ENCODE data around the gene APOC3. TPM values are rescaled to one million over a fixed set of nuclear protein-coding genes. Genes with fewer than 3 reads are reported as not detected.
A peak's percentile ranks its signal among the peaks of the same experiment; 100 is the strongest.
"Not testable (repeated sequence)": the region's sequence is repeated elsewhere in the genome, so short reads cannot be mapped to it uniquely, and the experiment has no call there.

The APOC3 gene
- total RNA-seq, 1 experiment from 2014 or later = 2.5 TPM

GRCh38 chr11:116834535-116835041, 4.9 kb downstream of the APOC3 start:
- H3K27ac Mint-ChIP-seq; DNase-seq (ENCODE audit: low spot score); H3K9me3 Mint-ChIP-seq; POLR2A ChIA-PET; H3K36me3 Mint-ChIP-seq; ATAC-seq: not testable (repeated sequence)
- CTCF ChIA-PET = interaction anchor here (1.8 to 6.0 kb wide), 3 partner anchors 44 to 310 kb away, joined by 12 to 358 read pairs (median 16); partner anchors contain the start of genes APOA5, PAFAH1B2 and ZPR1
- Mint-ChIP-seq H3K4me1 (peaks cover 14% of the 10 kb centered on the region), H3K4me3 (peak overlapping the region; percentile 59), H3K27me3 (ENCODE audit: low read depth) (peaks cover 11% of the 10 kb centered on the region)

- ATAC-seq (peak; percentile 22), DNase-seq (ENCODE audit: low spot score) (no peak)
- CTCF ChIA-PET = interaction anchor here (0.6 to 6.0 kb wide), 43 partner anchors 8 to 391 kb away, joined by 3 to 358 read pairs (median 4); partner anchors contain the start of genes APOA4, APOA5, BUD13 and PAFAH1B2
- Mint-ChIP-seq H3K27me3 (ENCODE audit: low read depth) (peaks cover 11% of the 10 kb centered on the region), H3K4me1 (peaks cover 19% of the 10 kb centered on the region), H3K9me3 (peaks cover 3% of the 10 kb centered on the region; the same call in 1 of the 2 replicates), H3K27ac (no peak overlapping the region), H3K4me3 (peak overlapping the region; percentile 59), H3K36me3 (no peaks in the 10 kb centered on the region)
- no peak for TF ChIP-seq HMGXB4 (CRISPR knock-in tag; IDR thresholded peaks at IDR 0.05)
- TF ChIP-seq PREB (CRISPR knock-in tag; IDR thresholded peaks at IDR 0.05; ENCODE audit: borderline replicate concordance) = no peak
- no peak for TF ChIP-seq AFF4 (CRISPR knock-in tag; IDR thresholded peaks at IDR 0.05; ENCODE audit: borderline replicate concordance)
- TF ChIP-seq CBFB (CRISPR knock-in tag; IDR thresholded peaks at IDR 0.05; ENCODE audit: low read depth) = no peak
- no peak for TF ChIP-seq GRHL2 (CRISPR knock-in tag; IDR thresholded peaks at IDR 0.05; ENCODE audit: insufficient replicate concordance, severe bottlenecking)
- TF ChIP-seq CDX4 (CRISPR knock-in tag; IDR thresholded peaks at IDR 0.05; ENCODE audit: borderline replicate concordance) = no peak
- no peak for TF ChIP-seq ARID4B (CRISPR knock-in tag; IDR thresholded peaks at IDR 0.05; ENCODE audit: borderline replicate concordance)
- TF ChIP-seq ZNF232 (CRISPR knock-in tag; IDR thresholded peaks at IDR 0.05) = no peak
- TF ChIP-seq TCF7 (CRISPR knock-in tag; IDR thresholded peaks at IDR 0.05; ENCODE audit: low read depth) = no peak
- POLR2A ChIA-PET = interaction anchor here (1.3 to 1.4 kb wide), 2 partner anchors 44 to 62 kb away, joined by 3 to 8 read pairs; partner anchors contain the start of genes APOA5 and BUD13
Observed at GRCh38 chr11:116835042-116835772, 5.5 kb downstream of the APOC3 start.

Measured in WTC11 (cell line).